Transverse colon (tissue), 4 donors: ENCODE data around the gene LRPPRC.

Experiments
- CTCF ChIP-seq, 5 experiments: fragments of 200-600 bp in 3 of 5; fragments of 450-650 bp in 2 of 5; sonication (generic) in 3 of 5; IDR thresholded peaks; 1 replicate in 2 of 5; 2 replicates in 3 of 5; pipeline ENCODE4 v1.5.1; 2016 to 2017; ENCODE audit warnings: antibody characterized with exemption in 5 of 5, inconsistent platforms in 3 of 5, mild to moderate bottlenecking in 2 of 5, moderate library complexity in 1 of 5
- POLR2AphosphoS5 ChIP-seq, 3 donors: sonication (generic); formaldehyde crosslinking; IDR thresholded peaks; one replicate each; pipeline ENCODE4 v1.6.1; 2016; ENCODE audit warnings: antibody characterized with exemption in 3 of 3

GRCh38 chr2:43927442-43927841 is 68.3 kb downstream of the LRPPRC start:
- TF ChIP-seq POLR2AphosphoS5 (IDR thresholded peaks at IDR 0.05) (no peak), CTCF (IDR thresholded peaks at IDR 0.05) (no peak)
